ENCODE measurements around the gene MAP3K4. TPM values are rescaled to one million over a fixed set of nuclear protein-coding genes. Genes with fewer than 3 reads are reported as not detected.

The MAP3K4 gene
- total RNA-seq, 2 experiments from 2014 or later = 30.3 to 38.7 TPM

GRCh38 chr6:161128680-161129196 is 137.2 kb downstream of the MAP3K4 start:
- POLR2A ChIA-PET = no interaction called here
- no peaks in the 10 kb centered on the region for H3K9me2 ChIP-seq (ENCODE audit: insufficient read depth, low read length)
- H2AFZ ChIP-seq (ENCODE audit: low read length) = no peak overlapping the region
- H3K79me2 ChIP-seq (ENCODE audit: insufficient read depth, low read depth, low read length) = no peaks in the 10 kb centered on the region
- H3K27ac ChIP-seq (ENCODE audit: low read depth, low read length, poor library complexity, severe bottlenecking) = no peak overlapping the region
- no peak for DNase-seq (ENCODE audit: low spot score)
- no peaks in the 10 kb centered on the region for H4K20me1 ChIP-seq (ENCODE audit: insufficient read depth, low read length)
- H3K9me3 ChIP-seq (ENCODE audit: low read length) = no peaks in the 10 kb centered on the region
- TF ChIP-seq EZH2phosphoT487 (IDR thresholded peaks at IDR 0.05; ENCODE audit: borderline replicate concordance, low read depth, low read length) (no peak), CTCF (conservative IDR thresholded peaks at IDR 0.05; ENCODE audit: low read length) (no peak)
- no TSS peak for BruUV-seq (replicated peaks)
- no peak overlapping the region for H3K4me3 ChIP-seq (ENCODE audit: low read depth, low read length, poor library complexity, severe bottlenecking)
- H3K4me2 ChIP-seq (ENCODE audit: low read length) = no peak overlapping the region
- intact Hi-C loops (cut with micrococcal nuclease; ENCODE audit: unreplicated experiment) = no loop called here
- CTCF ChIA-PET (ENCODE audit: unreplicated experiment) = no interaction called here
- no peaks in the 10 kb centered on the region; the same call in 1 of the 2 replicates for H3K36me3 ChIP-seq (ENCODE audit: insufficient read depth, low read length)
- no peaks in the 10 kb centered on the region for H3K4me1 ChIP-seq (ENCODE audit: insufficient read depth, low read length, poor library complexity, severe bottlenecking)

GRCh38 chr6:161130541-161130940 is 139.0 kb downstream of the MAP3K4 start:
- no peaks in the 10 kb centered on the region for H3K9me2 ChIP-seq (ENCODE audit: insufficient read depth, low read length)
- H3K79me2 ChIP-seq (ENCODE audit: insufficient read depth, low read depth, low read length) = no peaks in the 10 kb centered on the region
- no peak for DNase-seq (ENCODE audit: low spot score)
- TF ChIP-seq CTCF (conservative IDR thresholded peaks at IDR 0.05; ENCODE audit: low read length) (no peak), EZH2phosphoT487 (IDR thresholded peaks at IDR 0.05; ENCODE audit: borderline replicate concordance, low read depth, low read length) (no peak)
- no peak overlapping the region for H3K27ac ChIP-seq (ENCODE audit: low read depth, low read length, poor library complexity, severe bottlenecking)
- peaks cover 1% of the 10 kb centered on the region for H3K4me1 ChIP-seq (ENCODE audit: insufficient read depth, low read length, poor library complexity, severe bottlenecking)
- H3K4me3 ChIP-seq (ENCODE audit: low read depth, low read length, poor library complexity, severe bottlenecking) = no peak overlapping the region
- POLR2A ChIA-PET = no interaction called here
- no peaks in the 10 kb centered on the region for H3K9me3 ChIP-seq (ENCODE audit: low read length)
- H2AFZ ChIP-seq (ENCODE audit: low read length) = no peak overlapping the region
- no peaks in the 10 kb centered on the region; the same call in 1 of the 2 replicates for H3K36me3 ChIP-seq (ENCODE audit: insufficient read depth, low read length)
- BruUV-seq (replicated peaks) = no TSS peak
- CTCF ChIA-PET (ENCODE audit: unreplicated experiment) = no interaction called here
- intact Hi-C loops (cut with micrococcal nuclease; ENCODE audit: unreplicated experiment) = no loop called here
- no peak overlapping the region for H3K4me2 ChIP-seq (ENCODE audit: low read length)
- no peaks in the 10 kb centered on the region for H4K20me1 ChIP-seq (ENCODE audit: insufficient read depth, low read length)

GRCh38 chr6:161130967-161131766 is 139.6 kb downstream of the MAP3K4 start:
- TF ChIP-seq CTCF (conservative IDR thresholded peaks at IDR 0.05; ENCODE audit: low read length) = no peak
- no peak for TF ChIP-seq EZH2phosphoT487 (IDR thresholded peaks at IDR 0.05; ENCODE audit: borderline replicate concordance, low read depth, low read length)
- BruUV-seq (replicated peaks) = no TSS peak

More at GRCh38 chr6:161130967-161131766, 139.6 kb downstream of the MAP3K4 start:
- peaks cover 8% of the 10 kb centered on the region for H3K4me1 ChIP-seq (ENCODE audit: insufficient read depth, low read length, poor library complexity, severe bottlenecking)
- POLR2A ChIA-PET = interaction anchor here (0.6 to 0.7 kb wide), 2 partner anchors 1257 to 1783 kb away, joined by 3 read pairs; no protein-coding TSS in a partner anchor
- no peaks in the 10 kb centered on the region for H3K9me3 ChIP-seq (ENCODE audit: low read length)
- H3K36me3 ChIP-seq (ENCODE audit: insufficient read depth, low read length) = no peaks in the 10 kb centered on the region; the same call in 1 of the 2 replicates
- no peak overlapping the region for H3K4me3 ChIP-seq (ENCODE audit: low read depth, low read length, poor library complexity, severe bottlenecking)
- intact Hi-C loops (cut with micrococcal nuclease; ENCODE audit: unreplicated experiment) = no loop called here
- H2AFZ ChIP-seq (ENCODE audit: low read length) = no peak overlapping the region
- H3K27ac ChIP-seq (ENCODE audit: low read depth, low read length, poor library complexity, severe bottlenecking) = no peak overlapping the region
- H3K79me2 ChIP-seq (ENCODE audit: insufficient read depth, low read depth, low read length) = no peaks in the 10 kb centered on the region
- H3K4me2 ChIP-seq (ENCODE audit: low read length) = no peak overlapping the region
- DNase-seq (ENCODE audit: low spot score) = no peak
- no peaks in the 10 kb centered on the region for H4K20me1 ChIP-seq (ENCODE audit: insufficient read depth, low read length)
- CTCF ChIA-PET (ENCODE audit: unreplicated experiment) = no interaction called here
- no peaks in the 10 kb centered on the region for H3K9me2 ChIP-seq (ENCODE audit: insufficient read depth, low read length)
